ENCODE results near the gene C2orf92.

GRCh38 chr2:97734061-97735051, 64.8 kb downstream of the C2orf92 start:
- TF ChIP-seq ZNF274 (IDR thresholded peaks at IDR 0.05; ENCODE audit: low read depth, low read length) (no peak), SUZ12 (IDR thresholded peaks at IDR 0.05; ENCODE audit: extremely low read depth, insufficient read depth, insufficient read length) (no peak)

All from NT2/D1 (cell line).